BLaER1 treated with 17β-estradiol and CSF1 and Interleukin-3, amounts not matched to agents 10 nM and 100 nM (cell line): ENCODE data around the gene ITGB7.
A peak's percentile ranks its signal among the peaks of the same experiment; 100 is the strongest.

Source experiments
- H3K27ac ChIP-seq, 11 experiments: shearing (Covaris generic); formaldehyde crosslinking; 2 replicates each; pipeline ENCODE4 v1.8.1; 2022
- H3K27me3 ChIP-seq, 11 experiments: shearing (Covaris generic); formaldehyde crosslinking; 2 replicates each; pipeline ENCODE4 v1.8.1; 2022
- H3K36me3 ChIP-seq, 11 experiments: shearing (Covaris generic); formaldehyde crosslinking; 2 replicates each; pipeline ENCODE4 v1.8.1; 2022
- H3K4me1 ChIP-seq, 10 experiments: shearing (Covaris generic); formaldehyde crosslinking; 2 replicates each; pipeline ENCODE4 v1.8.1; 2022
- H3K4me2 ChIP-seq, 11 experiments: shearing (Covaris generic); formaldehyde crosslinking; 2 replicates each; pipeline ENCODE4 v1.8.1; 2022
- H3K4me3 ChIP-seq, 10 experiments: shearing (Covaris generic); formaldehyde crosslinking; 2 replicates each; pipeline ENCODE4 v1.8.1; 2022
- H3K9ac ChIP-seq, 11 experiments: shearing (Covaris generic); formaldehyde crosslinking; 2 replicates each; pipeline ENCODE4 v1.8.1; 2022
- H3K9me3 ChIP-seq, 11 experiments: shearing (Covaris generic); formaldehyde crosslinking; replicated peaks in 1 of 11; 2 replicates each; pipeline ENCODE4 v1.8.1; 2022
- H4K20me1 ChIP-seq, 11 experiments: shearing (Covaris generic); formaldehyde crosslinking; 2 replicates each; pipeline ENCODE4 v1.8.1; 2022
- Cebpa-rat ChIP-seq, 11 experiments: shearing (Covaris generic); IDR thresholded peaks; 2 replicates each; pipeline ENCODE4 v1.8.1; 2022

The ITGB7 gene

DNA sequence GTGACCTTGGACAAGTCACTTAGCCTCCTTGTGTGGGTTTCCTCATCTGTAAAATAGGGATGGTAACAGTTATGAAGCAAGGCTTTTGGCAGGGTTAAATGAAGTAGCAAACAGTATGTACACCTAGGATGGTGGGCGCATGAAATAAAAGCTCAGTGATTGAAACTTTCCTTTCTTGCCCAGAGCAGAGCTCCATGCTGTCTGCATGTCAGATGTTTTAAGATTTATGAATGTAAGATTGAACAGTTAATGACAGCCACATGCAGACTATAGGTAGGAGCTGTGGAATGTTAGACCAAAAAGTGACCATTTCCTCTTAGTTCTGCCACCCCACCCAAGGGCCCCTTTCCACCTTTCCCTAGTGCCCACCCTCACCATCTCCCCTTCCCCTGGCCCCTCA lies 12.1 kb downstream of the ITGB7 start:
- no peak overlapping the region for H3K4me2 ChIP-seq
- H4K20me1 ChIP-seq: peaks cover 0 to 50% (median 5%) of the 10 kb centered on the region in 11 experiments; a peak in 12 of 22 replicates
- H3K4me3 ChIP-seq: no peak overlapping the region
- H3K9me3 ChIP-seq: no peaks in the 10 kb centered on the region
- H3K9ac ChIP-seq: no peak overlapping the region
- peaks cover 22 to 37% (median 33%) of the 10 kb centered on the region in 10 experiments for H3K4me1 ChIP-seq
- no peak overlapping the region for H3K27ac ChIP-seq
- no peaks in the 10 kb centered on the region for H3K27me3 ChIP-seq
- H3K36me3 ChIP-seq: peaks cover 16 to 83% (median 41%) of the 10 kb centered on the region in 11 experiments
- TF ChIP-seq Cebpa-rat (IDR thresholded peaks at IDR 0.05): no peak

GRCh38 chr12:53193985-53194716 lies 12.9 kb downstream of the ITGB7 start:
- Histone ChIP-seq H3K4me2 (no peak overlapping the region), H3K4me3 (no peak overlapping the region), H3K27ac (no peak overlapping the region), H3K36me3 (peaks cover 16 to 83% (median 41%) of the 10 kb centered on the region in 11 experiments), H3K9me3 (no peaks in the 10 kb centered on the region), H4K20me1 (peaks cover 0 to 48% (median 6%) of the 10 kb centered on the region in 11 experiments; a peak in 11 of 22 replicates), H3K27me3 (no peaks in the 10 kb centered on the region), H3K9ac (no peak overlapping the region), H3K4me1 (peaks cover 16 to 36% (median 31%) of the 10 kb centered on the region in 10 experiments)
- no peak for TF ChIP-seq Cebpa-rat (IDR thresholded peaks at IDR 0.05)

DNA sequence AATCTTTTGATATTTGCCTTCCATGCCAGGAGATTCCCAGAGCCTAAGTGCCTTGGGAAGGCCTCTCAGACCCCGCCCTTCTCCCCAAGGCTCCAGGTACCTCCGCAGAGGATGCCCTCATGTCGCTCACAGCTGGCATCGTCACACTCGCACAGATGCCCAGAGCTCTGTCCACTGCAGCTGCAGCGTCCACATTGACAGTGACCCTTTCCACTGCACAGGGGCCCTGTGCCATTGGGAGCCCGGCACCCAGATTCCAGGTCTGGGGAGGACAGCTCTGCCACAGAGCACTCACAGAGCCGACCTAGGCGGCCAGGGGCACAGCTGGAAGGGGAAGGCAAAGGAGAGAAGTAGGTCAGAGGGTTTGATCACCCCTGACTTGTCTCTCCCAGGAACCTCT lies 14.0 kb downstream of the ITGB7 start:
- peaks cover 0 to 50% (median 13%) of the 10 kb centered on the region in 11 experiments; a peak in 13 of 22 replicates for H4K20me1 ChIP-seq
- no peaks in the 10 kb centered on the region for H3K9me3 ChIP-seq
- H3K27me3 ChIP-seq: no peaks in the 10 kb centered on the region
- TF ChIP-seq Cebpa-rat (IDR thresholded peaks at IDR 0.05): no peak
- H3K4me3 ChIP-seq: no peak overlapping the region
- H3K9ac ChIP-seq: no peak overlapping the region
- H3K27ac ChIP-seq: no peak overlapping the region
- peaks cover 27 to 94% (median 52%) of the 10 kb centered on the region in 11 experiments for H3K36me3 ChIP-seq
- H3K4me1 ChIP-seq: peaks cover 15 to 30% (median 21%) of the 10 kb centered on the region in 10 experiments
- no peak overlapping the region for H3K4me2 ChIP-seq

DNA sequence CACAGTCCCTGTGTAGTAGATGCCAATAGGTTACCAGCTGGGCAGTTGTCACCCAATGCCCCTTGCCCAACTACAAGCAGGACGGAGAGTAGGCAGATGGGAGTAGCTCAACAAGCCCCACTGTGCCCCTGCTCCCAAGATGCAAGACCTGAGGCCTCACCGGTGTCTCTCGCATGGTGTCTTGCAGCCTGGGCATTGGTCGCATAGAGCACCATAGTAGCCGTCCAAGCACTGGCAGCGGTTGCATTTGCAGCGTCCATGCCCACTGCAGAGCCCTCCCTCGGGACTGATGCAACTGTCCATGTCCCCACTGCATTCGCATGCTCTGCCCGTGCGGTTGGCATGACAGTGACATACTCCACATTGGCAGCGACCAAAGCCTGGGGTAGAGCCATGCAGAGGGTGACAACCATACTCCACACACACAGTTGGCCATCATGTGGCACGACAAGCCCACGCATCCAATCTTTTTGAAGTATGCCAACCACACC lies 14.5 kb downstream of the ITGB7 start:
- peaks cover 0 to 54% (median 14%) of the 10 kb centered on the region in 11 experiments; a peak in 13 of 22 replicates for H4K20me1 ChIP-seq
- H3K4me2 ChIP-seq: no peak overlapping the region
- no peak overlapping the region for H3K27ac ChIP-seq
- H3K9ac ChIP-seq: no peak overlapping the region
- peaks cover 31 to 94% (median 54%) of the 10 kb centered on the region in 11 experiments for H3K36me3 ChIP-seq
- no peak for TF ChIP-seq Cebpa-rat (IDR thresholded peaks at IDR 0.05)
- no peaks in the 10 kb centered on the region for H3K9me3 ChIP-seq
- peaks cover 10 to 26% (median 17%) of the 10 kb centered on the region in 10 experiments; a peak in 19 of 20 replicates for H3K4me1 ChIP-seq
- no peak overlapping the region for H3K4me3 ChIP-seq
- no peaks in the 10 kb centered on the region for H3K27me3 ChIP-seq

- Histone ChIP-seq H3K4me3 (no peak overlapping the region), H3K9me3 (no peaks in the 10 kb centered on the region), H3K9ac (no peak overlapping the region), H4K20me1 (peaks cover 0 to 60% (median 18%) of the 10 kb centered on the region in 11 experiments; a peak in 13 of 22 replicates), H3K4me1 (peaks cover 9 to 21% (median 16%) of the 10 kb centered on the region in 10 experiments; a peak in 17 of 20 replicates), H3K27ac (peak overlapping the region in 1 of 11 experiments; percentile 13; a peak in 1 of 22 replicates), H3K27me3 (no peaks in the 10 kb centered on the region), H3K36me3 (peaks cover 37 to 94% (median 54%) of the 10 kb centered on the region in 11 experiments), H3K4me2 (no peak overlapping the region)
- no peak for TF ChIP-seq Cebpa-rat (IDR thresholded peaks at IDR 0.05)
These were observed 15.0 kb downstream of the ITGB7 start for GRCh38 chr12:53191885-53192530.

DNA sequence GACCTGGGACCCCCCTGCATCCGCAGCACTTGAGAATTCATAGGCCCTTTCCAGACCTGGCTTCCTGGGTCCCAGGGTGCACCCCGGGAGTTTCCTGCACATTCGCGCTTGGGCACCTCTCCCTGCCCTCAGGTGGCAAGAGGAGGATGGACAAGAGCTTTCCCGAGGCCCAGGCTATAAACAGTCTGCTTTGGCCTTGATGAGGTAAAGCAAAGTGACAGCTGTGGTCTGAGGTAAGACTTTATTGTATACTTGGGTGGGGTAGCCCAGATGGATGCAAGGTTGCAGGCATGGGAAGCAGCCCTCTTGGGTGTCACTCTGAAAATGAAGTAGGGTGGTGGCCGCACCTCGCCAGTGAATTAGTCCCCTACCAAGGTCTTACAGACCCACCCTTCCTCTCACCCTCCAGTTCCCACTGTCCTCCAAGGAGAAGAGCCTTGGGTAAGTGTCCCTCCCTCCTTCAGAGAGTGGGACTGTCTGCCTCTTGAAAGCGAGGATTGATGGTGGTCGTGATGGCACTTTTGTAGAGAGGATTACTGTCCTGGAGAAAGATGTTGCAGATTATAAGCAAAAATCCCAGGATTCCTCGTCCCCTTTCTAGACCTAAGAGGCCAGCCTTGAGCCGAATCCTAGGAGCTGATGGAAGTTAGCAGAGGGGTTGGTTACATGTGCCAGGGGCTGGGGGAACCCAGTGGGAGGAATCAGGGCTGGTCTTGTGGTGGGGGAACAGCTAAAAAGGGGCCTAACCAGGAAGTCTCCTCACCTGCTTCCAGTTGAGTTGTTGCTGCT lies 15.8 kb downstream of the ITGB7 start:
- H3K4me1 ChIP-seq: peaks cover 9 to 21% (median 16%) of the 10 kb centered on the region in 10 experiments; a peak in 17 of 20 replicates
- no peak overlapping the region for H3K4me3 ChIP-seq
- H3K27me3 ChIP-seq: no peaks in the 10 kb centered on the region
- H3K9me3 ChIP-seq: no peaks in the 10 kb centered on the region
- TF ChIP-seq Cebpa-rat (IDR thresholded peaks at IDR 0.05): no peak
- H3K27ac ChIP-seq: peak overlapping the region in 1 of 11 experiments; percentile 13; a peak in 1 of 22 replicates
- no peak overlapping the region for H3K9ac ChIP-seq
- H3K4me2 ChIP-seq: no peak overlapping the region
- peaks cover 0 to 63% (median 23%) of the 10 kb centered on the region in 11 experiments; a peak in 14 of 22 replicates for H4K20me1 ChIP-seq
- H3K36me3 ChIP-seq: peaks cover 44 to 94% (median 57%) of the 10 kb centered on the region in 11 experiments

GRCh38 chr12:53190108-53190729 lies 16.8 kb downstream of the ITGB7 start:
- H3K9ac ChIP-seq: no peak overlapping the region
- H3K27ac ChIP-seq: no peak overlapping the region
- H4K20me1 ChIP-seq: peaks cover under 1 to 73% (median 30%) of the 10 kb centered on the region in 11 experiments; a peak in 18 of 22 replicates
- no peak for TF ChIP-seq Cebpa-rat (IDR thresholded peaks at IDR 0.05)
- H3K9me3 ChIP-seq: no peaks in the 10 kb centered on the region
- H3K4me2 ChIP-seq: peak overlapping the region in 6 of 11 experiments; percentile 2 to 31 (median 11); a peak in 6 of 22 replicates
- H3K36me3 ChIP-seq: peaks cover 55 to 94% (median 67%) of the 10 kb centered on the region in 11 experiments
- H3K4me3 ChIP-seq: no peak overlapping the region
- no peaks in the 10 kb centered on the region for H3K27me3 ChIP-seq
- H3K4me1 ChIP-seq: peaks cover 10 to 23% (median 16%) of the 10 kb centered on the region in 10 experiments; a peak in 17 of 20 replicates
